Aorta (tissue), 5 donors: Measurements from ENCODE around the gene SLC39A1. TPM values are rescaled to one million over a fixed set of nuclear protein-coding genes. Genes with fewer than 3 reads are reported as not detected.

Experiments
- ATAC-seq: fragments of 200-7000 bp; cut with Tn5 transposase; one replicate; pipeline ENCODE4 v1.9.1; 2022; ENCODE audit warnings: moderate library complexity; ENCODE audit not compliant: low FRiP score
- DNase-seq, 2 donors: peaks; one replicate each; pipeline ENCODE4 v3.0.0-alpha.2; 2020
- H3K27ac ChIP-seq, 2 donors: one replicate each; pipeline ENCODE4 v1.5.1; 2013; ENCODE audit warnings: low read length in 2 of 2, mild to moderate bottlenecking in 2 of 2, moderate library complexity in 2 of 2, control low read depth in 1 of 2, inconsistent platforms in 1 of 2, low read depth in 1 of 2
- H3K27me3 ChIP-seq, 2 donors: one replicate each; pipeline ENCODE4 v1.6.1; 2013; ENCODE audit warnings: control low read depth in 1 of 2, low read length in 1 of 2, mild to moderate bottlenecking in 1 of 2, moderate library complexity in 1 of 2; ENCODE audit not compliant: insufficient read depth in 2 of 2, control insufficient read depth in 1 of 2
- H3K36me3 ChIP-seq, 2 donors: one replicate each; pipeline ENCODE4 v1.6.1; 2013; ENCODE audit warnings: control low read depth in 1 of 2, low read length in 1 of 2, mild to moderate bottlenecking in 1 of 2; ENCODE audit not compliant: insufficient read depth in 2 of 2, control insufficient read depth in 1 of 2
- H3K4me1 ChIP-seq, 2 donors: one replicate each; pipeline ENCODE4 v1.6.1; 2013; ENCODE audit warnings: low read length in 2 of 2, control low read depth in 1 of 2, mild to moderate bottlenecking in 1 of 2, moderate library complexity in 1 of 2; ENCODE audit not compliant: insufficient read depth in 2 of 2, control insufficient read depth in 1 of 2
- H3K4me3 ChIP-seq, 2 donors: one replicate each; pipeline ENCODE4 v1.5.1; 2013; ENCODE audit warnings: low read length in 2 of 2, control low read depth in 1 of 2, mild to moderate bottlenecking in 1 of 2
- H3K9me3 ChIP-seq: one replicate; pipeline ENCODE4 v1.6.1; 2013; ENCODE audit warnings: mild to moderate bottlenecking, low read length; ENCODE audit not compliant: control insufficient read depth
- WGBS, 2 donors: extraction: QIAGEN DNeasy Blood & Tissue Kit; methylation state at CpG; one replicate each; pipeline ENCODE4 v1.1.7; 2013; 5-methylcytosine and 5-hydroxymethylcytosine counted together
- intact Hi-C, 2 donors: fragments of 100-400 bp; cut with DNase I; formaldehyde crosslinking; loops; one replicate each; pipeline versions ENCODE4 v1.14.2 to v1.15.0; 2022
- polyA plus RNA-seq, 2 donors: library from polyadenylated mRNA; stranded (reverse); fragments of 200-250 nt; gene quantifications; one replicate each; pipeline ENCODE4 v1.2.3, GENCODE V29; 2013
- total RNA-seq, 2 donors: library from RNA; stranded (reverse); fragmentation: NEBNext Ultra II Directional; extraction: Animal tissue kit (Norgen Biotek cat#: 25700); gene quantifications; one replicate each; pipeline ENCODE4 v1.2.1, GENCODE V29; 2021
- donor health status: healthy with polysubstance abuse.
- donor health status: Bipolar disorder and iron deficiency.
- donor health status: DM: no; HTN: no; CAD: no.
- donor health status: DM: no; HTN: no; CAD: no.
- donor health status: DM: yes; HTN: yes; CAD: no.

Gene SLC39A1
- total and polyA plus RNA-seq, 4 donors = 54.5 to 96.7 (median 90.0) TPM

- H3K36me3 ChIP-seq = peaks cover 6 to 11% of the 10 kb centered on the region in 2 donors
- no peaks in the 10 kb centered on the region for H3K27me3 ChIP-seq
- peak in 1 of 2 donors; percentile 67 for DNase-seq
- H3K9me3 ChIP-seq = no peaks in the 10 kb centered on the region
- H3K27ac ChIP-seq = no peak overlapping the region
- no peak for ATAC-seq
- WGBS, 2 donors = 88 to 95% methylated on average over 12 to 14 of the region's 14 CpGs
- intact Hi-C loops = no loop called here
- no peaks in the 10 kb centered on the region for H3K4me1 ChIP-seq
- no peak overlapping the region for H3K4me3 ChIP-seq
Observed at GRCh38 chr1:153933430-153933829, 29.9 kb downstream of the SLC39A1 start.

- 93 to 95% methylated on average over 18 of the region's 18 CpGs for WGBS, 2 donors
- Histone ChIP-seq H3K4me3 (no peak overlapping the region), H3K36me3 (peaks cover 6 to 11% of the 10 kb centered on the region in 2 donors), H3K9me3 (no peaks in the 10 kb centered on the region), H3K27ac (no peak overlapping the region), H3K27me3 (no peaks in the 10 kb centered on the region), H3K4me1 (no peaks in the 10 kb centered on the region)
- DNase-seq (peak in 1 of 2 donors; percentile 65), ATAC-seq (no peak)
- intact Hi-C loops = no loop called here
Observed at GRCh38 chr1:153932156-153933131, 30.9 kb downstream of the SLC39A1 start.

- intact Hi-C loops = loop anchor here in 1 of 2 donors (10.0 kb wide), 1 partner anchor 55 kb away; the partner anchor contains the start of gene RAB13
- 82 to 88% methylated on average over 14 of the region's 14 CpGs for WGBS, 2 donors
Observed at GRCh38 chr1:153929981-153930948, 33.1 kb downstream of the SLC39A1 start.

GRCh38 chr1:153929426-153929825 lies 33.9 kb downstream of the SLC39A1 start:
- H3K4me1 ChIP-seq = no peaks in the 10 kb centered on the region
- H3K36me3 ChIP-seq = peaks cover 3 to 6% of the 10 kb centered on the region in 2 donors
- ATAC-seq = no peak
- no peaks in the 10 kb centered on the region for H3K27me3 ChIP-seq
- H3K9me3 ChIP-seq = no peaks in the 10 kb centered on the region
- H3K27ac ChIP-seq = no peak overlapping the region
- no peak overlapping the region for H3K4me3 ChIP-seq
- intact Hi-C loops = loop anchor here in 1 of 2 donors (10.0 kb wide), 1 partner anchor 55 kb away; the partner anchor contains the start of gene RAB13
- no peak for DNase-seq
- 82 to 85% methylated on average over 5 of the region's 5 CpGs for WGBS, 2 donors

More at GRCh38 chr1:153929981-153930948, 33.1 kb downstream of the SLC39A1 start:
- DNase-seq = peak in 1 of 2 donors; percentile 40
- Histone ChIP-seq H3K9me3 (no peaks in the 10 kb centered on the region), H3K36me3 (peaks cover 6 to 7% of the 10 kb centered on the region in 2 donors), H3K27ac (no peak overlapping the region), H3K4me1 (no peaks in the 10 kb centered on the region), H3K4me3 (no peak overlapping the region), H3K27me3 (no peaks in the 10 kb centered on the region)
- no peak for ATAC-seq

GRCh38 chr1:153928791-153929341 lies 34.5 kb downstream of the SLC39A1 start:
- Histone ChIP-seq H3K27me3 (no peaks in the 10 kb centered on the region), H3K36me3 (peaks cover 3 to 5% of the 10 kb centered on the region in 2 donors), H3K27ac (no peak overlapping the region), H3K4me1 (no peaks in the 10 kb centered on the region), H3K9me3 (no peaks in the 10 kb centered on the region), H3K4me3 (no peak overlapping the region)
- ATAC-seq = no peak
- no peak for DNase-seq
- WGBS, 2 donors = 57 to 65% methylated on average over 4 of the region's 4 CpGs
- intact Hi-C loops = loop anchor here in 1 of 2 donors (10.0 kb wide), 1 partner anchor 56 kb away; the partner anchor contains the start of gene RAB13

GRCh38 chr1:153928245-153928644 lies 35.1 kb downstream of the SLC39A1 start:
- Histone ChIP-seq H3K27me3 (no peaks in the 10 kb centered on the region), H3K36me3 (peaks cover 2 to 3% of the 10 kb centered on the region in 2 donors), H3K4me1 (no peaks in the 10 kb centered on the region), H3K27ac (no peak overlapping the region), H3K4me3 (no peak overlapping the region), H3K9me3 (no peaks in the 10 kb centered on the region)
- intact Hi-C loops = loop anchor here in 1 of 2 donors (10.0 kb wide), 1 partner anchor 57 kb away; the partner anchor contains the start of gene RAB13
- 85 to 89% methylated on average over 1 of the region's 1 CpG for WGBS, 2 donors
- DNase-seq = no peak
- no peak for ATAC-seq

- no peak for DNase-seq
- H3K27ac ChIP-seq = no peak overlapping the region
- ATAC-seq = no peak
- H3K27me3 ChIP-seq = no peaks in the 10 kb centered on the region
- peaks cover 0 to 1% of the 10 kb centered on the region in 2 donors for H3K36me3 ChIP-seq
- no peak overlapping the region for H3K4me3 ChIP-seq
- no peaks in the 10 kb centered on the region for H3K4me1 ChIP-seq
- intact Hi-C loops = loop anchor here in 1 of 2 donors (10.0 kb wide), 1 partner anchor 58 kb away; the partner anchor contains the start of gene RAB13
- no peaks in the 10 kb centered on the region for H3K9me3 ChIP-seq
- WGBS, 2 donors = 64 to 68% methylated on average over 4 of the region's 4 CpGs
Observed at GRCh38 chr1:153926405-153926804, 36.9 kb downstream of the SLC39A1 start.
